GM23248 (cell line): ENCODE data around the gene IPO11. TPM values are rescaled to one million over a fixed set of nuclear protein-coding genes. Genes with fewer than 3 reads are reported as not detected.
"Not testable (repeated sequence)": the region's sequence is repeated elsewhere in the genome, so short reads cannot be mapped to it uniquely, and the experiment has no call there.

ENCODE experiments used
- DNase-seq: peaks from one replicate; pipeline ENCODE4 v3.0.0-alpha.2; 2015
- H2AFZ ChIP-seq: fragments of 200-600 bp; sonication (generic); 2 replicates; pipeline ENCODE4 v1.6.1; 2016; ENCODE audit warnings: antibody characterized with exemption
- H3F3A ChIP-seq: fragments of 200-600 bp; sonication (generic); 2 replicates; pipeline ENCODE4 v1.6.1; 2016; ENCODE audit warnings: mild to moderate bottlenecking, antibody characterized with exemption, mixed run types; ENCODE audit not compliant: insufficient read depth
- H3K27ac ChIP-seq: fragments of 200-600 bp; sonication (generic); 2 replicates; pipeline ENCODE4 v1.5.1; 2016; ENCODE audit warnings: mild to moderate bottlenecking
- H3K27me3 ChIP-seq: fragments of 200-600 bp; sonication (generic); replicated peaks from 2 replicates; pipeline ENCODE4 v1.6.1; 2016; ENCODE audit warnings: mild to moderate bottlenecking; ENCODE audit not compliant: insufficient read depth
- H3K36me3 ChIP-seq: fragments of 200-600 bp; sonication (generic); 2 replicates; pipeline ENCODE4 v1.6.1; 2016; ENCODE audit warnings: low read depth, mild to moderate bottlenecking
- H3K4me1 ChIP-seq: fragments of 200-600 bp; sonication (generic); 2 replicates; pipeline ENCODE4 v1.6.1; 2016; ENCODE audit warnings: mild to moderate bottlenecking; ENCODE audit not compliant: insufficient read depth
- H3K4me2 ChIP-seq: fragments of 200-600 bp; sonication (generic); one replicate; pipeline ENCODE4 v1.6.1; 2016; ENCODE audit warnings: mild to moderate bottlenecking; ENCODE audit not compliant: unreplicated experiment
- H3K4me3 ChIP-seq: fragments of 200-600 bp; sonication (generic); 2 replicates; pipeline ENCODE4 v1.5.1; 2016; ENCODE audit warnings: mild to moderate bottlenecking
- H3K79me2 ChIP-seq: fragments of 200-600 bp; sonication (generic); 2 replicates; pipeline ENCODE4 v1.6.1; 2016; ENCODE audit warnings: mild to moderate bottlenecking; ENCODE audit not compliant: insufficient read depth
- H3K9ac ChIP-seq: fragments of 200-600 bp; sonication (generic); 2 replicates; pipeline ENCODE4 v1.6.1; 2016; ENCODE audit warnings: mild to moderate bottlenecking
- H3K9me2 ChIP-seq: fragments of 200-600 bp; sonication (generic); 2 replicates; pipeline ENCODE4 v1.6.1; 2016; ENCODE audit warnings: mixed run types, mild to moderate bottlenecking, moderate library complexity; ENCODE audit not compliant: insufficient read depth
- H3K9me3 ChIP-seq: fragments of 200-600 bp; sonication (generic); one replicate; pipeline ENCODE4 v1.6.1; 2017; ENCODE audit warnings: low read depth
- H4K20me1 ChIP-seq: fragments of 200-600 bp; sonication (generic); 2 replicates; pipeline ENCODE4 v1.6.0; 2016; ENCODE audit not compliant: insufficient read depth
- EZH2 ChIP-seq: fragments of 200-600 bp; sonication (generic); IDR thresholded peaks from 2 replicates; pipeline ENCODE4 v1.6.1; 2018; ENCODE audit warnings: antibody characterized with exemption, mild to moderate bottlenecking; ENCODE audit not compliant: insufficient read depth, poor library complexity, severe bottlenecking
- EZH2phosphoT487 ChIP-seq: fragments of 200-600 bp; sonication (generic); IDR thresholded peaks from 2 replicates; pipeline ENCODE4 v1.6.1; 2018; ENCODE audit warnings: antibody characterized with exemption, moderate library complexity, mild to moderate bottlenecking, low read depth; ENCODE audit not compliant: insufficient read depth
- WGBS, 2 experiments: methylation state at CpG; one replicate each; pipeline ENCODE4 v1.1.6; 2015 to 2017; ENCODE audit warnings: low lambda C conversion rate in 2 of 2, low coverage in 1 of 2; ENCODE audit errors: missing lambda C conversion rate in 2 of 2; 5-methylcytosine and 5-hydroxymethylcytosine counted together
- in situ Hi-C: fragments of 300-500 bp; cut with MboI; formaldehyde crosslinking; loops from 2 replicates; pipeline ENCODE4 v1.15.0; 2020
- polyA plus RNA-seq: library from polyadenylated mRNA; unstranded; fragments of >200 nt; fragmentation: Nextera tagmentation; extraction: Ambion mirVana; gene quantifications from 2 replicates; pipeline ENCODE4 v1.2.1, GENCODE V29; 2016
- total RNA-seq: library from RNA; depleted of rRNA; stranded (reverse); fragments of >200 nt; shearing (Covaris generic); gene quantifications from 2 replicates; pipeline ENCODE4 v1.2.3, GENCODE V29; 2014

Gene IPO11
- total and polyA plus RNA-seq, 2 experiments from 2014 or later: 19.9 to 26.5 TPM

GRCh38 chr5:62560786-62561185 is 148.2 kb downstream of the IPO11 start:
- no peak overlapping the region for H2AFZ ChIP-seq
- H3K27me3 ChIP-seq: no peaks in the 10 kb centered on the region
- no peaks in the 10 kb centered on the region for H3K79me2 ChIP-seq
- no peak for TF ChIP-seq EZH2phosphoT487
- no peak for TF ChIP-seq EZH2
- H3K4me1 ChIP-seq: no peaks in the 10 kb centered on the region
- no peak overlapping the region for H3K4me3 ChIP-seq
- in situ Hi-C loops: no loop called here
- H4K20me1 ChIP-seq: no peaks in the 10 kb centered on the region
- DNase-seq: no peak
- H3K27ac ChIP-seq: no peak overlapping the region
- H3K36me3 ChIP-seq: peaks cover 7% of the 10 kb centered on the region; the same call in 1 of the 2 replicates
- no peaks in the 10 kb centered on the region for H3F3A ChIP-seq
- WGBS, 2 experiments: 97 to 100% methylated on average over 1 of the region's 1 CpG
- H3K9me3 ChIP-seq: no peaks in the 10 kb centered on the region
- H3K4me2 ChIP-seq: no peak overlapping the region
- no peaks in the 10 kb centered on the region for H3K9me2 ChIP-seq
- H3K9ac ChIP-seq: no peak overlapping the region

- Histone ChIP-seq H3K9me3 (no peaks in the 10 kb centered on the region), H3K27ac (no peak overlapping the region), H3K9me2 (no peaks in the 10 kb centered on the region), H3K79me2 (no peaks in the 10 kb centered on the region), H4K20me1 (no peaks in the 10 kb centered on the region), H3K9ac (no peak overlapping the region), H3K4me3 (no peak overlapping the region), H2AFZ (no peak overlapping the region), H3K4me2 (no peak overlapping the region), H3F3A (no peaks in the 10 kb centered on the region), H3K36me3 (peaks cover 7% of the 10 kb centered on the region; the same call in 1 of the 2 replicates), H3K4me1 (no peaks in the 10 kb centered on the region), H3K27me3 (no peaks in the 10 kb centered on the region)
- no peak for DNase-seq
- in situ Hi-C loops: no loop called here
- no peak for TF ChIP-seq EZH2phosphoT487
- no peak for TF ChIP-seq EZH2
- 100% methylated on average over 1 of the region's 1 CpG for WGBS, 2 experiments
These were observed 149.3 kb downstream of the IPO11 start for GRCh38 chr5:62561896-62562295.

- H3K4me3 ChIP-seq: no peak overlapping the region
- H3K36me3 ChIP-seq: peaks cover 10% of the 10 kb centered on the region; the same call in 1 of the 2 replicates
- H3K27ac ChIP-seq: no peak overlapping the region
- H3K4me2 ChIP-seq: no peak overlapping the region
- H3F3A ChIP-seq: no peaks in the 10 kb centered on the region
- 100% methylated on average over 1 of the region's 1 CpG for WGBS, 2 experiments
- no peaks in the 10 kb centered on the region for H3K79me2 ChIP-seq
- H2AFZ ChIP-seq: no peak overlapping the region
- no peak for DNase-seq
- H3K9me2 ChIP-seq: no peaks in the 10 kb centered on the region
- TF ChIP-seq EZH2phosphoT487 (no peak), EZH2 (no peak)
- no peaks in the 10 kb centered on the region for H4K20me1 ChIP-seq
- in situ Hi-C loops: no loop called here
- H3K4me1 ChIP-seq: no peaks in the 10 kb centered on the region
- no peaks in the 10 kb centered on the region for H3K9me3 ChIP-seq
- H3K9ac ChIP-seq: no peak overlapping the region
- H3K27me3 ChIP-seq: no peaks in the 10 kb centered on the region
These were observed 150.3 kb downstream of the IPO11 start for GRCh38 chr5:62562867-62563266.

- H4K20me1 ChIP-seq: no peaks in the 10 kb centered on the region
- H3K4me3 ChIP-seq: no peak overlapping the region
- H3F3A ChIP-seq: no peaks in the 10 kb centered on the region
- H3K4me1 ChIP-seq: no peaks in the 10 kb centered on the region
- H3K9me3 ChIP-seq: no peaks in the 10 kb centered on the region
- WGBS, 2 experiments: 63 to 65% methylated on average over 2 of the region's 2 CpGs
- peaks cover 12% of the 10 kb centered on the region; the same call in 1 of the 2 replicates for H3K36me3 ChIP-seq
- no peaks in the 10 kb centered on the region for H3K9me2 ChIP-seq
- no peak overlapping the region for H3K27ac ChIP-seq
- no peak for DNase-seq
- no peak overlapping the region for H2AFZ ChIP-seq
- no peak overlapping the region for H3K4me2 ChIP-seq
- H3K9ac ChIP-seq: no peak overlapping the region
- no peaks in the 10 kb centered on the region for H3K27me3 ChIP-seq
- no peaks in the 10 kb centered on the region for H3K79me2 ChIP-seq
- no peak for TF ChIP-seq EZH2phosphoT487
- no peak for TF ChIP-seq EZH2
- in situ Hi-C loops: no loop called here
These were observed 151.5 kb downstream of the IPO11 start for GRCh38 chr5:62564101-62564500.

GRCh38 chr5:62565740-62566139 is 153.2 kb downstream of the IPO11 start:
- H3K9ac ChIP-seq, DNase-seq, H3K9me2 ChIP-seq, H2AFZ ChIP-seq, H3F3A ChIP-seq, H3K4me1 ChIP-seq, in situ Hi-C loops, H3K27me3 ChIP-seq, H3K27ac ChIP-seq, H3K4me3 ChIP-seq, H3K4me2 ChIP-seq, H3K79me2 ChIP-seq, H3K9me3 ChIP-seq, H4K20me1 ChIP-seq: not testable (repeated sequence)
- H3K36me3 ChIP-seq: peaks cover 12% of the 10 kb centered on the region; the same call in 1 of the 2 replicates
- WGBS, 2 experiments: 64 to 67% methylated on average over 3 of the region's 3 CpGs
